Neural progenitor cell (in vitro differentiated cells): ENCODE results near the gene TTC12. TPM values are rescaled to one million over a fixed set of nuclear protein-coding genes. Genes with fewer than 3 reads are reported as not detected.

Experiments used
- DNase-seq: peaks from one replicate; pipeline ENCODE4 v3.0.0-alpha.2; 2016; ENCODE audit warnings: low spot score
- H2AFZ ChIP-seq: fragments of 200-600 bp; sonication (generic); replicated peaks from 2 replicates; pipeline ENCODE4 v1.6.1; 2016; ENCODE audit warnings: antibody characterized with exemption
- H3F3A ChIP-seq: fragments of 200-600 bp; sonication (generic); 2 replicates; pipeline ENCODE4 v1.6.1; 2016; ENCODE audit warnings: antibody characterized with exemption, low read depth
- H3K27ac ChIP-seq: fragments of 200-600 bp; sonication (generic); 2 replicates; pipeline ENCODE4 v1.5.1; 2016; ENCODE audit warnings: mild to moderate bottlenecking
- H3K27me3 ChIP-seq: fragments of 200-600 bp; sonication (generic); 2 replicates; pipeline ENCODE4 v1.6.1; 2016; ENCODE audit warnings: mild to moderate bottlenecking, moderate library complexity
- H3K36me3 ChIP-seq: fragments of 200-600 bp; sonication (generic); 2 replicates; pipeline ENCODE4 v1.5.1; 2016
- H3K4me1 ChIP-seq: fragments of 200-600 bp; sonication (generic); 2 replicates; pipeline ENCODE4 v1.6.1; 2016; ENCODE audit warnings: mixed run types
- H3K4me2 ChIP-seq: fragments of 200-600 bp; sonication (generic); 2 replicates; pipeline ENCODE4 v1.6.1; 2016
- H3K4me3 ChIP-seq: fragments of 200-600 bp; sonication (generic); 2 replicates; pipeline ENCODE4 v1.5.1; 2016
- H3K79me2 ChIP-seq: fragments of 200-600 bp; sonication (generic); 2 replicates; pipeline ENCODE4 v1.6.1; 2016; ENCODE audit warnings: low read depth
- H3K9ac ChIP-seq: fragments of 200-600 bp; sonication (generic); 2 replicates; pipeline ENCODE4 v1.6.1; 2016
- H3K9me3 ChIP-seq: fragments of 200-600 bp; sonication (generic); 2 replicates; pipeline ENCODE4 v1.5.1; 2016; ENCODE audit warnings: low read depth
- H4K20me1 ChIP-seq: fragments of 200-600 bp; sonication (generic); 2 replicates; pipeline ENCODE4 v1.6.1; 2016; ENCODE audit warnings: low read depth
- H3K27ac Mint-ChIP-seq: 3 replicates; pipeline ENCODE4 v1.8.0; 2021; ENCODE audit warnings: mixed read lengths
- H3K27me3 Mint-ChIP-seq: 2 replicates; pipeline ENCODE4 v1.8.0; 2022; ENCODE audit warnings: low read depth, mild to moderate bottlenecking, inconsistent platforms, moderate library complexity, mixed read lengths; ENCODE audit not compliant: insufficient read depth
- H3K36me3 Mint-ChIP-seq: 3 replicates; pipeline ENCODE4 v1.8.0; 2021; ENCODE audit warnings: mixed read lengths
- H3K4me1 Mint-ChIP-seq: 3 replicates; pipeline ENCODE4 v1.8.0; 2021; ENCODE audit warnings: mixed read lengths
- H3K4me3 Mint-ChIP-seq: 3 replicates; pipeline ENCODE4 v1.8.0; 2021; ENCODE audit warnings: mild to moderate bottlenecking, moderate library complexity, mixed read lengths
- H3K9me3 Mint-ChIP-seq: 3 replicates; pipeline ENCODE4 v1.8.0; 2020; ENCODE audit warnings: mixed read lengths
- CTCF ChIP-seq: fragments of 200-600 bp; sonication (generic); IDR thresholded peaks from 2 replicates; pipeline ENCODE4 v1.5.1; 2017; ENCODE audit warnings: antibody characterized with exemption, mild to moderate bottlenecking
- EZH2 ChIP-seq: fragments of 200-600 bp; sonication (generic); IDR thresholded peaks from 2 replicates; pipeline ENCODE4 v1.6.1; 2017; ENCODE audit warnings: antibody characterized with exemption, mild to moderate bottlenecking, moderate library complexity
- EZH2phosphoT487 ChIP-seq: fragments of 200-600 bp; sonication (generic); IDR thresholded peaks from 2 replicates; pipeline ENCODE4 v1.6.1; 2017; ENCODE audit warnings: antibody characterized with exemption
- total RNA-seq: library from RNA; depleted of rRNA; stranded (reverse); fragments of >200 nt; gene quantifications from 2 replicates; pipeline ENCODE4 v1.2.3, GENCODE V29; 2015; ENCODE audit warnings: low replicate concordance

TTC12 gene
- total RNA-seq, 1 donor from 2014 or later = 33.4 TPM

GRCh38 chr11:113410414-113411135 lies 96.2 kb downstream of the TTC12 start:
- H3K79me2 ChIP-seq = no peaks in the 10 kb centered on the region
- H4K20me1 ChIP-seq = no peaks in the 10 kb centered on the region
- H3K4me3 ChIP-seq = no peak overlapping the region
- no peak overlapping the region for H3K27ac ChIP-seq
- Mint-ChIP-seq H3K27me3 (peaks cover 7% of the 10 kb centered on the region), H3K27ac (no peak overlapping the region), H3K4me1 (no peaks in the 10 kb centered on the region), H3K36me3 (no peaks in the 10 kb centered on the region), H3K9me3 (no peaks in the 10 kb centered on the region), H3K4me3 (no peak overlapping the region)
- H3K36me3 ChIP-seq = no peaks in the 10 kb centered on the region
- H2AFZ ChIP-seq = no peak overlapping the region
- TF ChIP-seq CTCF = no peak
- no peak for TF ChIP-seq EZH2
- no peak for TF ChIP-seq EZH2phosphoT487
- no peaks in the 10 kb centered on the region for H3K9me3 ChIP-seq
- no peak for DNase-seq
- no peak overlapping the region for H3K4me2 ChIP-seq
- H3K9ac ChIP-seq = no peak overlapping the region
- no peaks in the 10 kb centered on the region for H3K27me3 ChIP-seq
- no peaks in the 10 kb centered on the region for H3K4me1 ChIP-seq
- H3F3A ChIP-seq = no peaks in the 10 kb centered on the region

- Mint-ChIP-seq H3K27ac (no peak overlapping the region), H3K4me3 (no peak overlapping the region), H3K9me3 (no peaks in the 10 kb centered on the region), H3K4me1 (no peaks in the 10 kb centered on the region), H3K36me3 (no peaks in the 10 kb centered on the region), H3K27me3 (peaks cover 6% of the 10 kb centered on the region)
- H3K79me2 ChIP-seq = no peaks in the 10 kb centered on the region
- no peaks in the 10 kb centered on the region for H3K36me3 ChIP-seq
- H3K4me2 ChIP-seq = no peak overlapping the region
- H2AFZ ChIP-seq = no peak overlapping the region
- H4K20me1 ChIP-seq = no peaks in the 10 kb centered on the region
- H3K27ac ChIP-seq = no peak overlapping the region
- no peaks in the 10 kb centered on the region for H3F3A ChIP-seq
- H3K9ac ChIP-seq = no peak overlapping the region
- no peak overlapping the region for H3K4me3 ChIP-seq
- DNase-seq = no peak
- H3K27me3 ChIP-seq = no peaks in the 10 kb centered on the region
- no peaks in the 10 kb centered on the region for H3K4me1 ChIP-seq
- H3K9me3 ChIP-seq = no peaks in the 10 kb centered on the region
- TF ChIP-seq EZH2phosphoT487 (no peak), CTCF (no peak), EZH2 (no peak)
Measured at GRCh38 chr11:113411536-113411935, 97.2 kb downstream of the TTC12 start.

- Mint-ChIP-seq H3K27me3 (peaks cover 2% of the 10 kb centered on the region), H3K36me3 (no peaks in the 10 kb centered on the region), H3K9me3 (no peaks in the 10 kb centered on the region), H3K4me3 (no peak overlapping the region), H3K27ac (no peak overlapping the region), H3K4me1 (no peaks in the 10 kb centered on the region)
- H3K4me3 ChIP-seq = no peak overlapping the region
- no peak overlapping the region for H3K27ac ChIP-seq
- DNase-seq = no peak
- H3K79me2 ChIP-seq = no peaks in the 10 kb centered on the region
- H3K36me3 ChIP-seq = no peaks in the 10 kb centered on the region
- no peaks in the 10 kb centered on the region for H3K9me3 ChIP-seq
- H2AFZ ChIP-seq = no peak overlapping the region
- no peak overlapping the region for H3K9ac ChIP-seq
- no peaks in the 10 kb centered on the region for H3K27me3 ChIP-seq
- no peaks in the 10 kb centered on the region for H4K20me1 ChIP-seq
- TF ChIP-seq EZH2 (no peak), EZH2phosphoT487 (no peak), CTCF (no peak)
- no peaks in the 10 kb centered on the region for H3K4me1 ChIP-seq
- H3K4me2 ChIP-seq = no peak overlapping the region
- H3F3A ChIP-seq = no peaks in the 10 kb centered on the region
Measured at GRCh38 chr11:113412675-113413074, 98.3 kb downstream of the TTC12 start.
